ENCODE measurements around the gene TBC1D2. TPM values are rescaled to one million over a fixed set of nuclear protein-coding genes. Genes with fewer than 3 reads are reported as not detected.

TBC1D2 gene
- total RNA-seq, 1 experiment from 2014 or later: 0.97 TPM

GRCh38 chr9:98254228-98255060, 1.0 kb downstream of the TBC1D2 start:
- Histone ChIP-seq H3K4me2 (ENCODE audit: low read depth, low read length, poor library complexity, severe bottlenecking) (peak overlapping the region; percentile 100), H2AFZ (ENCODE audit: low read length) (no peak overlapping the region), H3K79me2 (ENCODE audit: low read length) (no peaks in the 10 kb centered on the region), H3K4me3 (ENCODE audit: low read length) (peak overlapping the region; percentile 76), H3K27ac (ENCODE audit: low read length) (no peak overlapping the region), H3K27me3 (ENCODE audit: low read length) (no peaks in the 10 kb centered on the region; the same call in 1 of the 2 replicates), H4K20me1 (ENCODE audit: insufficient read depth, low read depth, low read length) (no peaks in the 10 kb centered on the region), H3K9ac (ENCODE audit: low read length) (0 out of 2 replicates have a peak overlapping the region, but pooled peaks have one; percentile 86), H3K36me3 (ENCODE audit: insufficient read depth, low read length) (no peaks in the 10 kb centered on the region), H3K9me3 (ENCODE audit: low read length) (no peaks in the 10 kb centered on the region), H3K4me1 (ENCODE audit: low read length) (peaks cover 17% of the 10 kb centered on the region), H3K9me2 (replicated peaks; ENCODE audit: insufficient read depth, low read length) (no peaks in the 10 kb centered on the region)
- DNase-seq: no peak

- Histone ChIP-seq H3K9me2 (replicated peaks; ENCODE audit: insufficient read depth, low read length) (no peaks in the 10 kb centered on the region), H3K9me3 (ENCODE audit: low read length) (no peaks in the 10 kb centered on the region), H3K4me2 (ENCODE audit: low read depth, low read length, poor library complexity, severe bottlenecking) (no peak overlapping the region), H3K27ac (ENCODE audit: low read length) (no peak overlapping the region), H3K27me3 (ENCODE audit: low read length) (no peaks in the 10 kb centered on the region; the same call in 1 of the 2 replicates), H3K79me2 (ENCODE audit: low read length) (no peaks in the 10 kb centered on the region), H3K4me3 (ENCODE audit: low read length) (no peak overlapping the region), H2AFZ (ENCODE audit: low read length) (no peak overlapping the region), H4K20me1 (ENCODE audit: insufficient read depth, low read depth, low read length) (no peaks in the 10 kb centered on the region), H3K36me3 (ENCODE audit: insufficient read depth, low read length) (no peaks in the 10 kb centered on the region), H3K9ac (ENCODE audit: low read length) (no peak overlapping the region), H3K4me1 (ENCODE audit: low read length) (peaks cover 17% of the 10 kb centered on the region)
- DNase-seq: no peak
These were observed 1.9 kb downstream of the TBC1D2 start for GRCh38 chr9:98253565-98253964.

GRCh38 chr9:98251551-98251950, 3.9 kb downstream of the TBC1D2 start:
- no peaks in the 10 kb centered on the region; the same call in 1 of the 2 replicates for H3K27me3 ChIP-seq (ENCODE audit: low read length)
- H3K9me3 ChIP-seq (ENCODE audit: low read length): no peaks in the 10 kb centered on the region
- no peaks in the 10 kb centered on the region for H4K20me1 ChIP-seq (ENCODE audit: insufficient read depth, low read depth, low read length)
- H3K36me3 ChIP-seq (ENCODE audit: insufficient read depth, low read length): no peaks in the 10 kb centered on the region
- H3K4me2 ChIP-seq (ENCODE audit: low read depth, low read length, poor library complexity, severe bottlenecking): no peak overlapping the region
- peaks cover 9% of the 10 kb centered on the region for H3K4me1 ChIP-seq (ENCODE audit: low read length)
- no peak overlapping the region for H2AFZ ChIP-seq (ENCODE audit: low read length)
- no peak overlapping the region for H3K4me3 ChIP-seq (ENCODE audit: low read length)
- no peaks in the 10 kb centered on the region for H3K79me2 ChIP-seq (ENCODE audit: low read length)
- no peaks in the 10 kb centered on the region for H3K9me2 ChIP-seq (replicated peaks; ENCODE audit: insufficient read depth, low read length)
- no peak for DNase-seq
- no peak overlapping the region for H3K27ac ChIP-seq (ENCODE audit: low read length)
- no peak overlapping the region for H3K9ac ChIP-seq (ENCODE audit: low read length)

- no peaks in the 10 kb centered on the region for H3K79me2 ChIP-seq (ENCODE audit: low read length)
- H3K9ac ChIP-seq (ENCODE audit: low read length): no peak overlapping the region
These were observed 5.7 kb downstream of the TBC1D2 start for GRCh38 chr9:98249771-98250170.

GRCh38 chr9:98248737-98249474, 6.5 kb downstream of the TBC1D2 start:
- no peaks in the 10 kb centered on the region for H3K79me2 ChIP-seq (ENCODE audit: low read length)

More at GRCh38 chr9:98249771-98250170, 5.7 kb downstream of the TBC1D2 start:
- DNase-seq: no peak
- Histone ChIP-seq H3K27me3 (ENCODE audit: low read length) (no peaks in the 10 kb centered on the region; the same call in 1 of the 2 replicates), H3K4me1 (ENCODE audit: low read length) (peaks cover 2% of the 10 kb centered on the region), H3K4me3 (ENCODE audit: low read length) (no peak overlapping the region), H3K27ac (ENCODE audit: low read length) (no peak overlapping the region), H3K4me2 (ENCODE audit: low read depth, low read length, poor library complexity, severe bottlenecking) (no peak overlapping the region), H3K9me3 (ENCODE audit: low read length) (no peaks in the 10 kb centered on the region), H4K20me1 (ENCODE audit: insufficient read depth, low read depth, low read length) (no peaks in the 10 kb centered on the region), H2AFZ (ENCODE audit: low read length) (no peak overlapping the region), H3K36me3 (ENCODE audit: insufficient read depth, low read length) (no peaks in the 10 kb centered on the region), H3K9me2 (replicated peaks; ENCODE audit: insufficient read depth, low read length) (no peaks in the 10 kb centered on the region)

GRCh38 chr9:98247831-98248657, 7.4 kb downstream of the TBC1D2 start:
- no peak overlapping the region for H3K9ac ChIP-seq (ENCODE audit: low read length)
- H2AFZ ChIP-seq (ENCODE audit: low read length): no peak overlapping the region
- H3K9me2 ChIP-seq (replicated peaks; ENCODE audit: insufficient read depth, low read length): no peaks in the 10 kb centered on the region
- no peaks in the 10 kb centered on the region for H3K27me3 ChIP-seq (ENCODE audit: low read length)
- no peaks in the 10 kb centered on the region for H3K9me3 ChIP-seq (ENCODE audit: low read length)
- no peak overlapping the region for H3K27ac ChIP-seq (ENCODE audit: low read length)
- no peak for DNase-seq
- no peaks in the 10 kb centered on the region for H4K20me1 ChIP-seq (ENCODE audit: insufficient read depth, low read depth, low read length)
- no peak overlapping the region for H3K4me3 ChIP-seq (ENCODE audit: low read length)
- no peaks in the 10 kb centered on the region for H3K4me1 ChIP-seq (ENCODE audit: low read length)
- no peaks in the 10 kb centered on the region for H3K36me3 ChIP-seq (ENCODE audit: insufficient read depth, low read length)
- no peak overlapping the region for H3K4me2 ChIP-seq (ENCODE audit: low read depth, low read length, poor library complexity, severe bottlenecking)
- H3K79me2 ChIP-seq (ENCODE audit: low read length): no peaks in the 10 kb centered on the region

More at GRCh38 chr9:98248737-98249474, 6.5 kb downstream of the TBC1D2 start:
- H4K20me1 ChIP-seq (ENCODE audit: insufficient read depth, low read depth, low read length): no peaks in the 10 kb centered on the region
- H3K9ac ChIP-seq (ENCODE audit: low read length): no peak overlapping the region
- no peaks in the 10 kb centered on the region for H3K4me1 ChIP-seq (ENCODE audit: low read length)
- no peak overlapping the region for H3K4me2 ChIP-seq (ENCODE audit: low read depth, low read length, poor library complexity, severe bottlenecking)
- no peak overlapping the region for H3K4me3 ChIP-seq (ENCODE audit: low read length)
- H3K36me3 ChIP-seq (ENCODE audit: insufficient read depth, low read length): no peaks in the 10 kb centered on the region
- no peaks in the 10 kb centered on the region for H3K9me3 ChIP-seq (ENCODE audit: low read length)
- no peak overlapping the region for H2AFZ ChIP-seq (ENCODE audit: low read length)
- no peaks in the 10 kb centered on the region for H3K9me2 ChIP-seq (replicated peaks; ENCODE audit: insufficient read depth, low read length)
- DNase-seq: no peak
- H3K27me3 ChIP-seq (ENCODE audit: low read length): no peaks in the 10 kb centered on the region
- H3K27ac ChIP-seq (ENCODE audit: low read length): no peak overlapping the region

GRCh38 chr9:98242426-98242825, 13.0 kb downstream of the TBC1D2 start:
- no peaks in the 10 kb centered on the region for H4K20me1 ChIP-seq (ENCODE audit: insufficient read depth, low read depth, low read length)
- DNase-seq: no peak
- no peak overlapping the region for H3K9ac ChIP-seq (ENCODE audit: low read length)
- no peaks in the 10 kb centered on the region for H3K9me2 ChIP-seq (replicated peaks; ENCODE audit: insufficient read depth, low read length)
- H3K27ac ChIP-seq (ENCODE audit: low read length): no peak overlapping the region
- no peaks in the 10 kb centered on the region for H3K79me2 ChIP-seq (ENCODE audit: low read length)
- H3K4me1 ChIP-seq (ENCODE audit: low read length): no peaks in the 10 kb centered on the region
- H3K9me3 ChIP-seq (ENCODE audit: low read length): no peaks in the 10 kb centered on the region
- no peak overlapping the region for H3K4me2 ChIP-seq (ENCODE audit: low read depth, low read length, poor library complexity, severe bottlenecking)
- no peak overlapping the region for H3K4me3 ChIP-seq (ENCODE audit: low read length)
- H3K27me3 ChIP-seq (ENCODE audit: low read length): no peaks in the 10 kb centered on the region
- H2AFZ ChIP-seq (ENCODE audit: low read length): no peak overlapping the region
- H3K36me3 ChIP-seq (ENCODE audit: insufficient read depth, low read length): no peaks in the 10 kb centered on the region

Data from Karpas-422 (cell line).